NCI-H226 (cell line): ENCODE measurements around the gene CSF2RB.

ENCODE experiments used
- DNase-seq: peaks from one replicate; pipeline ENCODE4 v3.0.0-alpha.2; 2015

CSF2RB gene

DNA sequence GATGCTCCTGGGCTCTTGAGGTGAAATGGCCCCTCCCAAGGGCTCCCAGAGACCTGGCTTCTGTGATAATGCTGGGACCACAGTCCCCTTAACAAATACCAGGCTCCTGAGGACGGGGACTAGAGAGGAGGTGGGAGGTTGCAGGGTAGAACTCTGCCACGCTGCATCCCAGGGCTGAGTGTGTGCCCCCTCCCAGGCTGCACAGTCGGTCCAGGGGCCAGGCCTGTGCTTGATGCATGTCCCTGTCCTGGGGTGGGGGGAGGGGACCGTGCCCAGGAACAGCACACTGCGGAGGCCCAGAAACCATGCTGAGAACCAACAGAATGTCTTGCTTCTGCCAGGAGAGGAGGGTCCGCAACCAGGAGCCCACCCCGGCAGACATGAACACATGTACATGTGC lies 9.3 kb downstream of the CSF2RB start:
- no peak for DNase-seq

- DNase-seq, result no peak
Measured at GRCh38 chr22:36923131-36923788, 9.8 kb downstream of the CSF2RB start.

- DNase-seq, result no peak
Measured at GRCh38 chr22:36924151-36924698, 10.8 kb downstream of the CSF2RB start.

DNA sequence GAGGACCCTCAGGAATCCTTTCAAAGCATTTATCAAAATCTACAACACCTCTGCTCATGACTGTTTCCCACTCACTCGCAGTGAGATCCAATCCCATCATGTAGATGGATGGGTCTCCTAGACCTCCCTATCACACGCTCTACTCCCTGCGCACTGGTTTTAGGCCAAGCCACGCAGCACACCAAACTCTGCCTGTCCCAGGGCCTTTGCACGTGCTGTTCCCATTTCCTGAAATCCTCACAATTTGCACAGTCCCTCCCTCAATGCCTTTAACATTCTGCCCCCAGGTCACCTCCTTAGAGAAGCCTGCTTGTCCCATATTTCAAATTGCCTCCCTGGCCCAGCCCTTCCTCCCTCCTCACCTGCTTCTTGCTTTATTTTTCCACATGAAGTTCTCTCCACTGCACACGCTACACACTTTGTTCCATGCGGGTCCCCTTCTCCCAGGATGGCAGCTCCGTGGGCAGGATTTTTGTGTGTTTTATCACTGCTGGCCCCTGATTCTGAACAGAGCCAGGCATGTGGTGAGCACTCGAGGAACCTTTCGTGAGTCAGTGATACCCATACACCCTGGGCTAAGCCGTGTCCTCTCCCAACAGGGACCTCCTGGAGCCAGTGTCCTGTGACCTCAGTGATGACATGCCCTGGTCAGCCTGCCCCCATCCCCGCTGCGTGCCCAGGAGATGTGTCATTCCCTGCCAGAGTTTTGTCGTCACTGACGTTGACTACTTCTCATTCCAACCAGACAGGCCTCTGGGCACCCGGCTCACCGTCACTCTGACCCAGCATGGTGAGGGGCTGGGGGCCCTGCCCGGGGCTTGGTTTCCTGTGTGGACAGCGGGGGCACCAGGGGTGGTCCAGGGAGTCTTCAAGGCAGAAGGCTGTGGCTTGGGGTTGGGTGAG lies 12.2 kb downstream of the CSF2RB start:
- DNase-seq, result no peak

GRCh38 chr22:36926309-36926708 lies 12.9 kb downstream of the CSF2RB start:
- no peak for DNase-seq

DNA sequence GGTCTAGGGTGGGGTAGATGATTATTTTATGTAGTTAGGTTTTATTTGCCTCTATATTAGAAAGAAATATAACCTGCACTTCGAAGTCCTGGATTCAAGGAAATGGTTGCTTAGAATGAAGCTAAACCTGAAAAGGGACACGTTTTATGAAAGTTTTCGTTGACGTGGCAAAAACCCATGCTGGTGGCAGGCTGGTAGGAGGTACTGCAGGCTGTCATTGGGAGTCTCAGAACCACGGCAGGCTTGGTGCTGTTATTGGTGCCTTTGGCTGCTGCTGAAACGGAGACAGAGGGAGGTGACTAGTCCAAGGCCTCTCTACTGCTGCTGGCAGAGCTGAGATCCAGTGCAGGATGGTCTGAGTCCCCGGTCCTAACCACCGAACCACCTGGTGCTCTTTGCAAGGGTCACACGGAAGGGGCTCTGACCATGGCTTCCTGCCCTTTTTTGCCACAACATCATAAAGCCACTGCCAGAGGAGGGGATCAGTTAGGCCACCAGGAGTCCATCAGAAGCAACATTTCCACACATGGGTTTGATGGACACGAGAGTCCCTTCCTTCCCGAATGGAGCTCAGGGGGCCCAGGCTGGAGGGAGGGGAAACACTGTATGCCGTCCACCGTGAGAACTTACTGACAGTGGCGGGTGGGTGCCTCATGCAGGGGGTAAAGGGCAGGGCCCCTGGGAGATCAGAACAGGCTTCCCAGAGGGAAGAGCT lies 13.4 kb downstream of the CSF2RB start:
- no peak for DNase-seq

DNA sequence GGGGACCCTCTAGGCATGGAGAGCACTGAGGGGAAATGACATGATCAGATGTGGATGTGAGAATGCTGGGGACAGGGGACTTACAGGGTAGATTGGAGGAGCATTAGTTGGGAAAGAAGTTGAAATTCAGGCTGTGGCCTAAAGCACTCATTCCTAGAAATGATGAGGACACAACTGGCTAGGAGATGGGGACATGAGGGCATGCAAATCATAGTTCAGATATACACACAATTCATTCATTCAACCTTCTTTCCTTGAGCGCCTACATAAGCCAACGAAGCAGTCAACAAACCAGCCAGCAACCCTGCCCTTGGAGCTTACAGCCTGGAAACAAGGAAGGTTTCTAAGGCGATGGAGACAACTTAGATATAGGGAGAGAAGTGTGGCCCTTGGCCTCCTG lies 14.2 kb downstream of the CSF2RB start:
- DNase-seq, result no peak

DNA sequence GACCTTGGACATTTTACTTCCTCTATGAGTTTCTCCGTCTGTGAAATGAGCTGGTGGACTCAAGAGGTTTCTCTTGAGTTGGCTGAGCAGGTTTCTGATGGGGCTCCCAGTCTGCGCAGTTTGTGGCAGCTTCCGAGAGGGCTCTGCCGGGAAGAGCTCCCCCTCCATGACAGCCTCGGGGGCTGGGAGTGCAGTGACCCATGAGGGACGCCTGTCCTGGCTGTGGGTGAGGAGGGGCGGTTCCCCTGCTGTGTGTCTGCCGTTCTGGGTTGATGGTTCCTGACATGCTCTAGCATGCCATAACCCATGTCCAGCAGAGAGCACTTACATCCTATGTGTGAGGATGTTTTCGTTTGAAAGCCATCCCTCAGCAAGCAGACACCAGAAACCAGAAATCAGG lies 14.8 kb downstream of the CSF2RB start:
- no peak for DNase-seq

DNA sequence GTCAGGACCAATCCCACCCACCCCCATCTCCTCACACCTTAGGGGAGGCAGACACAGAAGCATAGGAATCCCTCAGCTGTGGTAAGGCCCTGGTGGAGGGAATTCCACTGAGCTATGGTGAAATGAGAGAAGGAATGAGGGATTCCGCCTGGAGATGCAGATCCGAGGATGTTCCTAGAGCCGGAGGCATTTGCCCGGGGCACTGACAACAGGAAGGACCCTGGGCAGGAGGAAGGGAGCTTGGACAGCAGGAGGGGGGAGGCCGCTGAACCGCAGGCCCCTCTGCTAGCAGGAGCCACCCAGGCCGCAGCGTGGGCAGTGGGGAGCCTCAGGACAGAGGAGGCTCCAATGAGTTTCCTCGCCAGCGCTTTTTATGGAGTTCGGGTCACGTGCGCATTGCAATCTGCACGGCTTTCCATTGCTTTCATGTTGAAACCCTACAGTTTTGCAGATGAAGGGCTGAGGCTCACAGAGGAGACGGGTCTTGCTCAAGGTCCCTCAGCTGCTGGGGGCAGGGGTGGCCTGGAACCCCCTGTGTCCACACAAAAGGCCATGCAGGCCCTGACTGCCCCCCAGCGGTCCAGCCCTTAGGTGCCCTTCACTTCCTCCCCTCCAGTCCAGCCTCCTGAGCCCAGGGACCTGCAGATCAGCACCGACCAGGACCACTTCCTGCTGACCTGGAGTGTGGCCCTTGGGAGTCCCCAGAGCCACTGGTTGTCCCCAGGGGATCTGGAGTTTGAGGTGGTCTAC lies 15.5 kb downstream of the CSF2RB start:
- DNase-seq, result no peak

- DNase-seq, result no peak
Measured at GRCh38 chr22:36929621-36930020, 16.2 kb downstream of the CSF2RB start.

DNA sequence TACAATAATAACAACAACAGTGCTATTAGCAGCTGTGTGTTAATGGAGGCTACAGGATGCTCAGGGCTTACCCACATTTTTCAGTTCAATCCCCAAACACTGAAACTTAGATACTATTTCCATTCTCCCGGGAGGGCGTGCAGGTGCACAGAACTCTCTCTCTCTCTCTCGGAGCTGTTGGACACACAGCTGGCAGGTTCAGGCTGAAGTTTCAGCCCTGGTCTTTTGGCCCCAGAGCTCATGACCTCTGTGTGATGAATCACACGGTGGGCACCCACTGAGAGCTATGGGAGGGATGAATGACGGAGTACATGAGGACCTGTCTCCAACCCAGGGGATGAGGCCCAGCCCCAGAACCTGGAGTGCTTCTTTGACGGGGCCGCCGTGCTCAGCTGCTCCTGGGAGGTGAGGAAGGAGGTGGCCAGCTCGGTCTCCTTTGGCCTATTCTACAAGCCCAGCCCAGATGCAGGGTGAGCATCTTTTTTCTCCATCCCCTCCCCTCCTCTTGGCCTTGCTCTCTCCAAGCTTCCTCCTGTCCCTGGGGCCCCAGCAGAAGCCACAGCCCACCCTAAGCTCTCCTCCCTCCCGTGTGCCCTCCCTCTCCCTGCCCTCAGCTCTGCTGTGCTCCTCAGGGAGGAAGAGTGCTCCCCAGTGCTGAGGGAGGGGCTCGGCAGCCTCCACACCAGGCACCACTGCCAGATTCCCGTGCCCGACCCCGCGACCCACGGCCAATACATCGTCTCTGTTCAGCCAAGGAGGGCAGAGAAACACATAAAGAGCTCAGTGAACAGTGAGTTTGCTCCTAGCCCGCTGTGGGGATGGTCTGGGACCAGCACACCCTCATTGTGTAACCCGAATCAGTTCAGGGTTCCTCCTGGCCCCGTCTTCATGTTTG lies 16.9 kb downstream of the CSF2RB start:
- DNase-seq, result no peak

DNA sequence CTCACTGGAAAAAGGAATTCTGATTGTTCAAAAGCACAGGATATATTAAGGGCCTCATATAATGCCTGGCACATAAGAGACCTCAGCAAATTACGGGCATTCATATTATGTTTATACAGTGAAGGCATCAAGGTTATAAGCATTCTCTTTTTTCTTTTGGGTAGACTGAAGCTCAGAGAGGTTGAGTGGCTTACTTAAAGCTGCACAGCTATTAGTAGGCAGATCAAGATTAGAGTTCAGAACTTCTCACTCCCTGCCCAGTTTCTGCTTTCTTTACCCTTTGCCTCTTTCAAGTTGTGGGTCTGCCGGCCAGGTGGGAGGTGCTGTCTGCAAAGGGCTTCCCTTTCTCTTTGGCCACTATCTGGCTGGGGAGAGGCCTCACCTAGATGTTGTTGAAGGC lies 18.0 kb downstream of the CSF2RB start:
- DNase-seq, result no peak

DNA sequence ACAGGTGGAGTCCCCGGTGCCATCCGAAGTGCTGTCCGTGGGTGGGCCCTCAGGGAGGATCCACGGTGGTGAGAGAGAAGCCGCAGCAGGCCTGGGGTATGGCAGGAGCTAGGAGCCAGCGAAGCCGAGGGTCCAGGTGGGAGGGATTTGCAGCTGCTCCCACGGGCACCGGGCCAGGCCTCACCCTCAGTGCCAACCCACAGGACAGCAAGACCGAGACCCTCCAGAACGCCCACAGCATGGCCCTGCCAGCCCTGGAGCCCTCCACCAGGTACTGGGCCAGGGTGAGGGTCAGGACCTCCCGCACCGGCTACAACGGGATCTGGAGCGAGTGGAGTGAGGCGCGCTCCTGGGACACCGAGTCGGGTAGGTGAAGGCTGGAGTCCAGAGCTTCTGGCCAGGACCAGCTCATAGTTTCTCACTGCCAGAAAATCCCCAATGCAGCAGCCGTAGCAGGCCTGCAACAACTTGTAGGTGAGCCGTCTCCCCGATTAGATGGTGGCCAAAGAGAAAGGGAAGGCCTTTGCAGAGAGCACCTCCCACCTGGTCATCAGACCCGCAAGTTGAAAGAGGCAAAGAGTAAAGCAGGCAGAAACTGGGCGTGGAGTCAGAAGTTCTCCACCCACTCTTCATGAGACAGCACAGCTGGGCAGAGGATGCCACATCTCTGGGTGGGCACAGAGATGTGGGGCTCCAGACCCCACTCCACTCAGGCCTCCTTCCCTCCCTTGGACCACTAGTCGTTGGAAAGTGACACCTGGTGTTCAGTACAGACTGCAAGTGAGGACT lies 20.4 kb downstream of the CSF2RB start:
- no peak for DNase-seq

- DNase-seq, result no peak
Measured at GRCh38 chr22:36934418-36935312, 21.2 kb downstream of the CSF2RB start.

DNA sequence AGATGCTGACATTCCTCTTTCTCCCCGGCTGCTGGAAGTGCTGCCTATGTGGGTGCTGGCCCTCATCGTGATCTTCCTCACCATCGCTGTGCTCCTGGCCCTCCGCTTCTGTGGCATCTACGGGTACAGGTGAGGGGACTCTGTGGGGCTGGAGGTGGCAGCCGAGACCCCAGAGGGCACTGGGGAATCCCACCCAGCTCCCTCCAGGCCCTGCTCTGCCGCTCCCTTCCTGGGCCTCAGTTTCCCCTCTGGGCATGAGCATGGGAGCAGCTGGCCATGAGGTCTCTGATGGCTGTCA lies 21.8 kb downstream of the CSF2RB start:
- DNase-seq, result no peak

DNA sequence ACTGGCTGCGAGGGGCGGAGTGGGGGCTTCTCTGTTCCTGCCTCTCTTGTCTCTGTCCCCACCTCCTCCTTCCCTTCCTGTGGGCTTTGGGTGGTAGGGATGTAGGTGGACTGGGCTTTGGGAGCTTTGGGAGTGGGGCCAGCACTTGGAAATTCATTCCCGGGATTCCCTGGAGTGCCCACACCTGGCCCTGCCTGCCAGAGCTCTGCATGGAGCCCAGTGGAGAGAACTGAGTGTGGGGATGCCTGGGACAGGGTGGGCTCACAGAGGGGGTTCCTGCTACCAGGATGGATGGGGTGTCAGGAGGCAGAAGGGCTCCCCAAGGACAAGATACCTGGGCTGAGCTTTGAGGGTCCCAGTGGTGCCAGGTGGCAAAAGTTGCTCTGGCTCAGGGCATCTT lies 22.3 kb downstream of the CSF2RB start:
- DNase-seq, result no peak

DNA sequence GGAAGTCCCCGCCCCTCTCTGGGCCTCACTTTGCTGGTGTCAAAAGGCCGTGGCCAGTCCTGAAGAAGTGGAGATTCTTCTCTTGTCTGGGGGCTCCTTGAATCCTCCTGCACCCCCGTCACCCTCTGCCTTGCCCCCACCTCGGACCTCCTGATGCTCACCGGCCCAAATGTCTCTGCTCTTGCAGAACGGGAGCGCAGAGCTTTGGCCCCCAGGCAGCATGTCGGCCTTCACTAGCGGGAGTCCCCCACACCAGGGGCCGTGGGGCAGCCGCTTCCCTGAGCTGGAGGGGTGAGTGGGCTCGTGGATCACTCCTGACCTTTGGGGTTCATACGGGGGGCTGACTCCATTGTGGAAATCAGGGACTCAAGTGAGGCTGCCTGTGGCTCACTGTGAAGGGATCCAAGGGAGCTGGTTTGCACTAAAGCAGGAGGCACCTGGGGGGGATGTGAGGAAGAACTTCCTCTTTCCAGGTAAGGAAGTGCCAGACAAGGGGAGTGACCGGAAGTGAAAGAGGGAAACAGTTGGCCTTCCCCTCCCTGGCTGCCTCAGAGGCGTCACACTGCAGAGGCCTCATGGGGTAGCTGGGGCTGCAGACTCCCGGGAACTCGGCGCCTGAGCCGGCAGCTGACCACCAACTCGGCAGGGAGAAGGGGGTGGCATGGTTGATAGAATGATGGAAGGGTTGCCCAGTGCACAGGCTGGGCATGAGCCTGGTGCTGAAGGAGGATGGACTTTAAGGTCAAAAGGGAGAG lies 23.1 kb downstream of the CSF2RB start:
- no peak for DNase-seq

- DNase-seq, result no peak
Measured at GRCh38 chr22:36937319-36938027, 24.0 kb downstream of the CSF2RB start.

DNA sequence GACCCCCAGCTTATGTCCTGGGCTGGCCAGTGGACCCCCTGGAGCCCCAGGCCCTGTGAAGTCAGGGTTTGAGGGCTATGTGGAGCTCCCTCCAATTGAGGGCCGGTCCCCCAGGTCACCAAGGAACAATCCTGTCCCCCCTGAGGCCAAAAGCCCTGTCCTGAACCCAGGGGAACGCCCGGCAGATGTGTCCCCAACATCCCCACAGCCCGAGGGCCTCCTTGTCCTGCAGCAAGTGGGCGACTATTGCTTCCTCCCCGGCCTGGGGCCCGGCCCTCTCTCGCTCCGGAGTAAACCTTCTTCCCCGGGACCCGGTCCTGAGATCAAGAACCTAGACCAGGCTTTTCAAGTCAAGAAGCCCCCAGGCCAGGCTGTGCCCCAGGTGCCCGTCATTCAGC lies 24.6 kb downstream of the CSF2RB start:
- no peak for DNase-seq
